ENCODE results near the gene C10orf71.

The C10orf71 gene

DNA sequence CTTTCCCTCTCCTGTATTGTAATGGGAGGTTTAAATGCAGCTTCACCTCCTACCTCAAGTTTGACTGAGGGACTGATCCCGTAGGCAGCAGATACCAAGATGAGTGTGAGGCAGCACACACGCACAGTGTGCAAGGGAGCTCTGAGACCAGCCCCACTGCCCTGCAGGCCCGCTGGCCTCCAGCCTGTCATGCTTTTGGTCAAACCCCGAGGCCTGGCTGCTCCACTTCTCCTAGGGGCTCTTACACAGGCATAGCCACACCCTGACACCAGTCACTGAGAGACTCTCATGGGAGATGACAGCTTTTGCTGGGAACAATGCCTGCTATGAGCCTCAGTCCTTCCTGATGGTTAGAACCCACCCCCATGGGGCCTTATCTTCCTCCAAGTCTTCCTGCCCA, 69.3 kb downstream of the C10orf71 start:
- Histone ChIP-seq H3K9me3 (ENCODE audit: control insufficient read depth in 5 of 5, low read length in 5 of 5) (no peaks in the 10 kb centered on the region), H3K27ac (ENCODE audit: low read depth, low read length) (no peak overlapping the region), H3K9ac (ENCODE audit: low read length in 5 of 5) (no peak overlapping the region), H3K4me1 (ENCODE audit: control insufficient read depth in 5 of 5, insufficient read depth in 5 of 5, low read length in 5 of 5) (no peaks in the 10 kb centered on the region), H3K36me3 (ENCODE audit: control insufficient read depth in 5 of 5, insufficient read depth in 5 of 5, low read length in 5 of 5) (no peaks in the 10 kb centered on the region), H3K4me3 (ENCODE audit: low read depth in 1 of 5, low read length in 5 of 5) (no peak overlapping the region), H3K27me3 (ENCODE audit: control insufficient read depth in 5 of 5, insufficient read depth in 4 of 5, low read length in 5 of 5) (peaks cover 5 to 11% (median 6%) of the 10 kb centered on the region in 5 donors)

DNA sequence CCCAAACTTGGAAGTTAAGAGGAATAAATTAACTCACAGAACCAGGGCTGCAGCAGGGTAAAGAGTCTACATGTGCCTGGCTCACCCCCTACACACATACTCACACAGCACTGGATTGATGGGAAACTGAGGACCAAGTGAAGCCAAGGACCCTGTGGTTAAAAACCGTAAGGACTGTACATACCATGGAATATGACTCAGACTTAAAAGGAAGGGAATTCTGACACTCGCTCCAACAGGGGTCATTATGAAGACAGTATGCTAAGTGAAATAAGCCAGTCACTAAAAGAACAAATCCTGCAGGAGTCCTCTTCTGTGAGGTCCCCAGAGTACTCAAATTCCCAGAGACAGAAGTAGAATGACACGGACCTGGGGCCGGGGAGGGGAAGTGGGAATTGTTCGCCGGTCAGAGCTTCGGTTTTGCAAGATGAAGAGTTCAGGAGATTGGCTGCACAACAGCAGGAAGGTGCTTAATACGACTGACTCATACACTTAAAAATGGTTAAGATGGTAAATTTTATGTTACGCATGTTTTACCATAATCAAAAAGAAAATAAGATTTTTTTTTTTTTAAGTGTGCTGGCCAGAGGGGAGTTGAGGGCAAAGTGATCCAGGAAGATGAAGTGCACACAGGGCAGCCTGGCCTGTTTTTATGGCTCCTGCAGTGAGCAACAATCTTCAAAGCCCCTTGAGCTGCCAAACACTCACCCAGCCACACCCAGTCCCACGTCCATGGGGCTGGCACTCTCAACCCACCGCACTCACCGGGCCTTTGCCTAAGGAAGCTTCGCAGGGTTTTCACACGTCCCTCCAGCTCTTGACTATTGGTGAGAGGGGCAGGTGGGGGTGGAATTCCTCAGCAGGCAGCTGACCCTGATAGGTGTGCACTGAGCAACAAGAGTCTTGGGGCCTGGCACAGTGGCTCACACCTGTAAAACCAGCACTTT, 70.5 kb downstream of the C10orf71 start:
- no peaks in the 10 kb centered on the region for H3K36me3 ChIP-seq (ENCODE audit: control insufficient read depth in 5 of 5, insufficient read depth in 5 of 5, low read length in 5 of 5)
- H3K9ac ChIP-seq (ENCODE audit: low read length in 5 of 5) = no peak overlapping the region
- H3K4me3 ChIP-seq (ENCODE audit: low read depth in 1 of 5, low read length in 5 of 5) = no peak overlapping the region
- H3K27ac ChIP-seq (ENCODE audit: low read depth, low read length) = no peak overlapping the region
- no peaks in the 10 kb centered on the region for H3K4me1 ChIP-seq (ENCODE audit: control insufficient read depth in 5 of 5, insufficient read depth in 5 of 5, low read length in 5 of 5)
- H3K9me3 ChIP-seq (ENCODE audit: control insufficient read depth in 5 of 5, low read length in 5 of 5) = no peaks in the 10 kb centered on the region
- H3K27me3 ChIP-seq (ENCODE audit: control insufficient read depth in 5 of 5, insufficient read depth in 4 of 5, low read length in 5 of 5) = peaks cover 5 to 11% (median 6%) of the 10 kb centered on the region in 5 donors

DNA sequence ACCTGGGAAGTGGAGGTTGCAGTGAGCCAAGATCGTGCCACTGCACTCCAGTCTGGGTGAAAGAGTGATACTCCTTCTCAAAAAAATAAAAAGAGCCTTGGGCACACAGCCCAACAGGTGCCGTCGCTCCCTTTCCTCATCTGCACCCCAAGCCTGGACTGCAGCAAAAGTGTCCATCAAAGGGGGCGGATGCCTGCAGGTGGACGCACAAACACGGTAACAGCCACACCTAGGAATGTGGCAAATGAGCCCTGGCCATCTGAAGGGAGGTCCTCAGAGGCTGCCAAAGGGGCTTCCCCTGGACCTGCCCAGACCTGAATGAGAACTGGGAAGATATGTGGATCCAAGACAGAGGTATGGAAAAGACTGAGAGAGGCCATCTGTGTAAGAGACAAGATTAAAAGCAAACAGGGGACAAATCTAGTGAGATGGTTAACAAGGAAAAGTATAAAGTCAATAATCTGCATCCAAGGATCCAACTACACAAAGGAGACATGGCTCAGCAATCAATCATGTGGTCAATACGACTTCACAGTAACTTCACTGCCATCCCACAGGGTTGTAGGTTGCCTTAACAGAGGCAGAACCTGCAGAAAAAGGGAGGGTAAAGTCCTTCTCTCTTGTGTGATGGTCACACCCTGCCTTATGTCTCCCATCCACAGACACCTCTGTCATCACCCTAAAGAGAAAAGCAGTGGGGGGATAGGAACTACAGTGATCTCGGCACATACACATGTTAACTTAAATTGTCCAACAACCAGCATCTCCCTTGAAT, 71.5 kb downstream of the C10orf71 start:
- Histone ChIP-seq H3K9me3 (ENCODE audit: control insufficient read depth in 5 of 5, low read length in 5 of 5) (no peaks in the 10 kb centered on the region), H3K4me3 (ENCODE audit: low read depth in 1 of 5, low read length in 5 of 5) (no peak overlapping the region), H3K4me1 (ENCODE audit: control insufficient read depth in 5 of 5, insufficient read depth in 5 of 5, low read length in 5 of 5) (no peaks in the 10 kb centered on the region), H3K27ac (ENCODE audit: low read depth, low read length) (no peak overlapping the region), H3K27me3 (ENCODE audit: control insufficient read depth in 5 of 5, insufficient read depth in 4 of 5, low read length in 5 of 5) (peaks cover 5 to 11% (median 6%) of the 10 kb centered on the region in 5 donors), H3K9ac (ENCODE audit: low read length in 5 of 5) (no peak overlapping the region), H3K36me3 (ENCODE audit: control insufficient read depth in 5 of 5, insufficient read depth in 5 of 5, low read length in 5 of 5) (no peaks in the 10 kb centered on the region)

DNA sequence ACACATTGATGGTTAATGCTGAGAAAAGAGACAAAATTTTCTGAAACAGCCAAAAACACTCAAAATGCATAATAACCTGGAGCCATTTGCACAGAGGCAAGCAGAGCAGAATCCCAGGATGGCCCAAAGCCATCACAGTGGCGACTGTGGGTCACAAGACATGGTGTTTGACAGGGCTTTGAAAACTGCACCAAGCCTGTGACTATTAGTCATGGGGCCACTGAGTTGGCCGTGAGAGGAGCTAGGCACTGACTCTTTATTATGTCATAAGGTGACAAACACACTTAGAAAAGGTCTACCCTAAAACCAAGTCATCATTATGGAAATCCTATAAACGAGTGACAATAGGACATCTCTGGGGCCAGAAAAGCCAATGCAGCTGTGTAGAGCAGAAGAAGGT, 73.0 kb downstream of the C10orf71 start:
- H3K36me3 ChIP-seq (ENCODE audit: control insufficient read depth in 5 of 5, insufficient read depth in 5 of 5, low read length in 5 of 5) = no peaks in the 10 kb centered on the region
- no peaks in the 10 kb centered on the region for H3K9me3 ChIP-seq (ENCODE audit: control insufficient read depth in 5 of 5, low read length in 5 of 5)
- H3K9ac ChIP-seq (ENCODE audit: low read length in 5 of 5) = no peak overlapping the region
- no peak overlapping the region for H3K4me3 ChIP-seq (ENCODE audit: low read depth in 1 of 5, low read length in 5 of 5)
- H3K4me1 ChIP-seq (ENCODE audit: control insufficient read depth in 5 of 5, insufficient read depth in 5 of 5, low read length in 5 of 5) = no peaks in the 10 kb centered on the region
- peaks cover 2 to 11% (median 6%) of the 10 kb centered on the region in 5 donors for H3K27me3 ChIP-seq (ENCODE audit: control insufficient read depth in 5 of 5, insufficient read depth in 4 of 5, low read length in 5 of 5)
- H3K27ac ChIP-seq (ENCODE audit: low read depth, low read length) = no peak overlapping the region

DNA sequence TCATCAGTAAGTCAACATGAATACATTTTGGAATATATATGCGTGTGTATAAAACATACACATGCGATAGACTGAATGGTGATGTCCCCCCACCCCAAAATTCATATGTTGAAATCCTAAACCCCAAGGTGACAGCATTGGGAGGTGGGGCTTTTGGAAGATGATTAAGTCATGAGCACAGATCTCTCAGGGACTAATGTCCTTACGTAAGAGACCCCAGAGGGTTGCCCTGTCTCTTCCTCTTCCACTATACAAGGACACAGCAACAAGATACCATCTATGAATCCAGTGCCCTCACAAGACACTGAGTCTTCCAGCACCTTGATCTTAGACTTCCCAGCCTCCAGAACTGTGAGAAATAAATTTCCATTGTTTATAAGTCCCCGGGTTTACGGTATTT, 74.4 kb downstream of the C10orf71 start:
- Histone ChIP-seq H3K4me3 (ENCODE audit: low read depth in 1 of 5, low read length in 5 of 5) (no peak overlapping the region), H3K27ac (ENCODE audit: low read depth, low read length) (no peak overlapping the region), H3K36me3 (ENCODE audit: control insufficient read depth in 5 of 5, insufficient read depth in 5 of 5, low read length in 5 of 5) (no peaks in the 10 kb centered on the region), H3K27me3 (ENCODE audit: control insufficient read depth in 5 of 5, insufficient read depth in 4 of 5, low read length in 5 of 5) (peaks cover 2 to 4% (median 4%) of the 10 kb centered on the region in 5 donors), H3K9ac (ENCODE audit: low read length in 5 of 5) (no peak overlapping the region), H3K4me1 (ENCODE audit: control insufficient read depth in 5 of 5, insufficient read depth in 5 of 5, low read length in 5 of 5) (no peaks in the 10 kb centered on the region), H3K9me3 (ENCODE audit: control insufficient read depth in 5 of 5, low read length in 5 of 5) (no peaks in the 10 kb centered on the region)

DNA sequence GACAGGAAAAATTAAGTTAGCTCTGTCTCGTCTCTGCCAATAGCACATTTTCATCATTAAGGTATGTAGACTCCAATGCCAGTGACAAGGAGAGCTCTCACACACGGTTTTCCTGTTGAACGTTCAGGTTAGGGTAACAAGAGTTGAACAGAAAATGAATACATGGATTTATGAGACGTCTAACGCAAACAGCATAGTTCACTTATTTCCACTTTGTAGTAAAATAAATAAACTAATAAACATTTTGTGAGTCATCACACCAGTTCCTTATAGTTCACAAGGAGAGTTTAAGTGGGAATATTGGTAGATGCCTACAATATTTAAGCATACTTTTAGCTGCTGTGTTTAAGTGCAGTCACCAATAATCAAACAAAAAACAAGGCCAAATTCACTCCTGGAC, 75.8 kb downstream of the C10orf71 start:
- no peak overlapping the region for H3K27ac ChIP-seq (ENCODE audit: low read depth, low read length)
- no peaks in the 10 kb centered on the region for H3K36me3 ChIP-seq (ENCODE audit: control insufficient read depth in 5 of 5, insufficient read depth in 5 of 5, low read length in 5 of 5)
- H3K4me1 ChIP-seq (ENCODE audit: control insufficient read depth in 5 of 5, insufficient read depth in 5 of 5, low read length in 5 of 5) = no peaks in the 10 kb centered on the region
- H3K9me3 ChIP-seq (ENCODE audit: control insufficient read depth in 5 of 5, low read length in 5 of 5) = no peaks in the 10 kb centered on the region
- no peak overlapping the region for H3K9ac ChIP-seq (ENCODE audit: low read length in 5 of 5)
- H3K4me3 ChIP-seq (ENCODE audit: low read depth in 1 of 5, low read length in 5 of 5) = no peak overlapping the region
- peaks cover 0 to 3% (median 0%) of the 10 kb centered on the region in 5 donors for H3K27me3 ChIP-seq (ENCODE audit: control insufficient read depth in 5 of 5, insufficient read depth in 4 of 5, low read length in 5 of 5)

DNA sequence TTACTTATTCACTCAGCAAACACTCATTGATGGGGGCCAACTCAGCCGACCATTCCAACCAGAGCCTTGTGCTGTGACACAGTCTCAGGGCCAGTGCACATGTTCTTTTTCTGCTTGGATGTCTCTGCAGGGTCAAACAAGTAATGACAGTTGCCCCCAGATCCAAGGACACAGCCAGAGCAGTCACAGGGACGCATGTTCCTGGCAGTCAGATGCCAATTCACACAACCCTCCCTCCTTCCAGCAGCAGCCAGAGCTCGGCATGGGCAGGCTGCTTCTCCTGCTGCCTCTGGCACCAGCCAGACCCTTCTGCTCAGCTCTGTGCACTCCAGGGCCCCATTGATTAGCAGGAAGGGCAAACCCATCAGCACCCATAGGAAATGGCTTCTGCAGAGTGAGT, 76.6 kb downstream of the C10orf71 start:
- no peak overlapping the region for H3K9ac ChIP-seq (ENCODE audit: low read length in 5 of 5)
- no peak overlapping the region for H3K27ac ChIP-seq (ENCODE audit: low read depth, low read length)
- H3K36me3 ChIP-seq (ENCODE audit: control insufficient read depth in 5 of 5, insufficient read depth in 5 of 5, low read length in 5 of 5) = no peaks in the 10 kb centered on the region
- H3K27me3 ChIP-seq (ENCODE audit: control insufficient read depth in 5 of 5, insufficient read depth in 4 of 5, low read length in 5 of 5) = peaks cover 0 to 5% (median 0%) of the 10 kb centered on the region in 5 donors
- H3K4me1 ChIP-seq (ENCODE audit: control insufficient read depth in 5 of 5, insufficient read depth in 5 of 5, low read length in 5 of 5) = no peaks in the 10 kb centered on the region
- no peaks in the 10 kb centered on the region for H3K9me3 ChIP-seq (ENCODE audit: control insufficient read depth in 5 of 5, low read length in 5 of 5)
- no peak overlapping the region for H3K4me3 ChIP-seq (ENCODE audit: low read depth in 1 of 5, low read length in 5 of 5)
